GM12878 (cell line): ENCODE data around the gene GPC6. TPM values are rescaled to one million over a fixed set of nuclear protein-coding genes. Genes with fewer than 3 reads are reported as not detected.

ENCODE experiments used
- ATAC-seq: fragments of 200-7000 bp; cut with Tn5 transposase; 3 replicates; pipeline ENCODE4 v1.9.1; 2020; ENCODE audit warnings: mild to moderate bottlenecking, moderate library complexity
- BruUV-seq: library from RNA; stranded (reverse); fragments of 400-500 nt; replicated peaks from 2 replicates; lab custom pipeline; 2021; lab: Mats Ljungman, UMichigan
- CTCF ChIA-PET: fragments of 300-600 bp; sonication (Branson Sonifier 250); formaldehyde crosslinking; extraction: SDS; loops from one replicate; lab custom pipeline; 2021; ENCODE audit warnings: inconsistent platforms; lab: Yijun Ruan, JAX
- POLR2A ChIA-PET: fragments of 350-600 bp; formaldehyde crosslinking; extraction: SDS; loops from one replicate; lab custom pipeline; 2021; ENCODE audit warnings: inconsistent platforms; lab: Charles Lee
- RAD21 ChIA-PET: fragments of 300-600 bp; sonication (Branson Sonifier 250); formaldehyde crosslinking; loops from one replicate; lab custom pipeline; 2023; ENCODE audit warnings: antibody characterized with exemption; ENCODE audit not compliant: unreplicated experiment; lab: Charles Lee
- SMC1A ChIA-PET: fragments of 300-600 bp; sonication (Branson Sonifier 250); formaldehyde crosslinking; loops from one replicate; lab custom pipeline; 2023; ENCODE audit not compliant: unreplicated experiment, uncharacterized antibody; lab: Charles Lee
- DNase-seq: peaks from one replicate; pipeline ENCODE4 v3.0.0-alpha.2; 2011; ENCODE audit warnings: low read depth, low spot score
- FAIRE-seq: peaks from 3 replicates; lab custom pipeline; 2011; peaks lifted over from hg19 to GRCh38; lab: Jason Lieb, UNC
- H2AFZ ChIP-seq: 2 replicates; pipeline ENCODE4 v1.6.0; 2011; ENCODE audit warnings: low read depth, low read length, control low read depth; ENCODE audit not compliant: control insufficient read depth
- H3K27ac ChIP-seq: 2 replicates; pipeline ENCODE4 v1.5.1; 2011; ENCODE audit warnings: control low read depth; ENCODE audit not compliant: control insufficient read depth, insufficient read depth
- H3K27me3 ChIP-seq, 2 experiments: replicated peaks in 1 of 2; 2 replicates each; pipeline versions ENCODE4 v1.6.0 to v1.6.1; 2011; ENCODE audit warnings: low read length in 1 of 2; ENCODE audit not compliant: control insufficient read depth in 2 of 2, insufficient read depth in 2 of 2
- H3K36me3 ChIP-seq, 2 experiments: 2 replicates each; pipeline ENCODE4 v1.5.1; 2011; ENCODE audit warnings: low read length in 1 of 2; ENCODE audit not compliant: control insufficient read depth in 2 of 2, insufficient read depth in 2 of 2
- H3K4me1 ChIP-seq: 2 replicates; pipeline ENCODE4 v1.6.1; 2011; ENCODE audit warnings: mild to moderate bottlenecking, low read length, moderate library complexity, mixed read lengths; ENCODE audit not compliant: control insufficient read depth, insufficient read depth
- H3K4me2 ChIP-seq: 2 replicates; pipeline ENCODE4 v1.6.0; 2011; ENCODE audit warnings: control low read depth; ENCODE audit not compliant: control insufficient read depth, insufficient read depth
- H3K4me3 ChIP-seq: fragments of 200-600 bp; sonication (generic); 2 replicates; pipeline ENCODE4 v1.5.1; 2016
- H3K79me2 ChIP-seq: 2 replicates; pipeline ENCODE4 v1.6.0; 2011; ENCODE audit warnings: low read length; ENCODE audit not compliant: control insufficient read depth, insufficient read depth
- H3K9ac ChIP-seq: 2 replicates; pipeline ENCODE4 v1.8.0; 2011; ENCODE audit warnings: low read length, control low read depth, mixed read lengths; ENCODE audit not compliant: control insufficient read depth, insufficient read depth
- H3K9me3 ChIP-seq: replicated peaks from 3 replicates; pipeline ENCODE4 v1.5.1; 2011; ENCODE audit warnings: mild to moderate bottlenecking, low read length; ENCODE audit not compliant: control insufficient read depth, insufficient read depth
- H4K20me1 ChIP-seq: 2 replicates; pipeline ENCODE4 v1.6.0; 2011; ENCODE audit not compliant: control insufficient read depth, insufficient read depth
- CBFB ChIP-seq: IDR thresholded peaks from 2 replicates; pipeline ENCODE4 v1.6.1; 2016; ENCODE audit warnings: antibody characterized with exemption, low read depth
- RAD51 ChIP-seq: fragments of 450-650 bp; IDR thresholded peaks from 2 replicates; pipeline ENCODE4 v1.6.1; 2016; ENCODE audit warnings: moderate library complexity, mild to moderate bottlenecking, inconsistent platforms
- WGBS: methylation state at CpG from one replicate; pipeline ENCODE4 v1.1.6; 2016; ENCODE audit warnings: low lambda C conversion rate; ENCODE audit not compliant: insufficient replicate concordance, insufficient coverage; ENCODE audit errors: missing lambda C conversion rate; 5-methylcytosine and 5-hydroxymethylcytosine counted together
- in situ Hi-C: fragments of 300-500 bp; cut with MboI; formaldehyde crosslinking; loops from 9 replicates; pipeline ENCODE4 v1.14.3; 2018; ENCODE audit warnings: mixed read lengths
- intact Hi-C: fragments of 100-400 bp; cut with micrococcal nuclease; formaldehyde crosslinking; loops from one replicate; pipeline ENCODE4 v1.14.2; 2022; ENCODE audit not compliant: unreplicated experiment
- polyA plus RNA-seq, 11 experiments: library from polyadenylated mRNA; depleted of rRNA in 4 of 11; unstranded in 6 of 11; stranded (reverse) in 5 of 11; fragments of >200 nt; fragmentation: Nextera tagmentation in 4 of 11; fragmentation: Illumina TruSeq in 1 of 11; extraction: Ambion mirVana in 4 of 11; extraction: Trizol in 1 of 11; gene quantifications; 1 replicate in 1 of 11; 2 replicates in 10 of 11; pipeline versions ENCODE4 v1.2.1 to v1.2.3, GENCODE V29; 2011 to 2016; ENCODE audit warnings: inconsistent platforms in 2 of 11, missing spikeins in 2 of 11, low read depth in 1 of 11
- total RNA-seq, 4 experiments: library from RNA; depleted of rRNA in 3 of 4; stranded (reverse); fragments of >200 nt in 3 of 4; fragmentation: Illumina TruSeq in 1 of 4; extraction: Trizol in 1 of 4; gene quantifications; 2 replicates each; pipeline versions ENCODE4 v1.2.1 to v1.2.3, GENCODE V29; 2013 to 2021
- TF ChIP-seq, protein P1 (sequence below): fragments of 450-650 bp; IDR thresholded peaks from 2 replicates; pipeline ENCODE4 v1.6.1; 2017; ENCODE audit warnings: mild to moderate bottlenecking, moderate library complexity

Gene GPC6
- total and polyA plus RNA-seq, 10 of the 15 experiments (the other 5 are each of a cell fraction or from before 2014, with no cell fraction given) = 0.03 to 0.04 (median 0.03) TPM; not detected in 7

DNA sequence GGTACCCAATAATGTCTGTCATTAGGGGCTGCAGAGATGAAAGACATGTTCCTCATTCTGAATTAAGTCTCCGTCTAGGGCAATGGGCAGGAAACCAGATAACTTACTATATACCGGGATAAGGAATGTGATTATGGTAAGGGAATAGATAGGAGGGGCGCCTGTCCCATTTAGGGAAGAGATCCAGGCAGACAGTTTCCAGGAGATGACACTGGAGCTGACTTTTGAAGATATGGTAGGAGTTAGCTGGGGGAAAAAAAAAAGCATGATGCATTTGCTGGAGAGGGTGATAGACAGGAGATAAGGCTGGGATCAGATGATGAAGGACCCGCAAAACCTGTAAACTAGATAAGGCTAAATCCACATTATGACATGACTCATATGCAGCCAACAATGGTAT, 912.2 kb downstream of the GPC6 start:
- H3K27me3 ChIP-seq = no peaks in the 10 kb centered on the region
- RAD21 ChIA-PET = no interaction called here
- no peak overlapping the region for H3K4me3 ChIP-seq
- ATAC-seq (no peak), DNase-seq (no peak), FAIRE-seq (no peak)
- no TSS peak for BruUV-seq
- H3K36me3 ChIP-seq = no peaks in the 10 kb centered on the region
- no peak overlapping the region for H3K27ac ChIP-seq
- POLR2A ChIA-PET = no interaction called here
- H3K4me2 ChIP-seq = no peak overlapping the region
- TF ChIP-seq CBFB = no peak
- no peak for TF ChIP-seq RAD51
- TF ChIP-seq, protein P1, sequence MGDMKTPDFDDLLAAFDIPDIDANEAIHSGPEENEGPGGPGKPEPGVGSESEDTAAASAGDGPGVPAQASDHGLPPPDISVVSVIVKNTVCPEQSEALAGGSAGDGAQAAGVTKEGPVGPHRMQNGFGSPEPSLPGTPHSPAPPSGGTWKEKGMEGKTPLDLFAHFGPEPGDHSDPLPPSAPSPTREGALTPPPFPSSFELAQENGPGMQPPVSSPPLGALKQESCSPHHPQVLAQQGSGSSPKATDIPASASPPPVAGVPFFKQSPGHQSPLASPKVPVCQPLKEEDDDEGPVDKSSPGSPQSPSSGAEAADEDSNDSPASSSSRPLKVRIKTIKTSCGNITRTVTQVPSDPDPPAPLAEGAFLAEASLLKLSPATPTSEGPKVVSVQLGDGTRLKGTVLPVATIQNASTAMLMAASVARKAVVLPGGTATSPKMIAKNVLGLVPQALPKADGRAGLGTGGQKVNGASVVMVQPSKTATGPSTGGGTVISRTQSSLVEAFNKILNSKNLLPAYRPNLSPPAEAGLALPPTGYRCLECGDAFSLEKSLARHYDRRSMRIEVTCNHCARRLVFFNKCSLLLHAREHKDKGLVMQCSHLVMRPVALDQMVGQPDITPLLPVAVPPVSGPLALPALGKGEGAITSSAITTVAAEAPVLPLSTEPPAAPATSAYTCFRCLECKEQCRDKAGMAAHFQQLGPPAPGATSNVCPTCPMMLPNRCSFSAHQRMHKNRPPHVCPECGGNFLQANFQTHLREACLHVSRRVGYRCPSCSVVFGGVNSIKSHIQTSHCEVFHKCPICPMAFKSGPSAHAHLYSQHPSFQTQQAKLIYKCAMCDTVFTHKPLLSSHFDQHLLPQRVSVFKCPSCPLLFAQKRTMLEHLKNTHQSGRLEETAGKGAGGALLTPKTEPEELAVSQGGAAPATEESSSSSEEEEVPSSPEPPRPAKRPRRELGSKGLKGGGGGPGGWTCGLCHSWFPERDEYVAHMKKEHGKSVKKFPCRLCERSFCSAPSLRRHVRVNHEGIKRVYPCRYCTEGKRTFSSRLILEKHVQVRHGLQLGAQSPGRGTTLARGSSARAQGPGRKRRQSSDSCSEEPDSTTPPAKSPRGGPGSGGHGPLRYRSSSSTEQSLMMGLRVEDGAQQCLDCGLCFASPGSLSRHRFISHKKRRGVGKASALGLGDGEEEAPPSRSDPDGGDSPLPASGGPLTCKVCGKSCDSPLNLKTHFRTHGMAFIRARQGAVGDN = no peak
- SMC1A ChIA-PET = no interaction called here
- no peaks in the 10 kb centered on the region for H3K4me1 ChIP-seq
- no peaks in the 10 kb centered on the region for H4K20me1 ChIP-seq
- CTCF ChIA-PET = no interaction called here
- WGBS = 52% methylated on average over 4 of the region's 4 CpGs
- H2AFZ ChIP-seq = no peak overlapping the region
- no peaks in the 10 kb centered on the region for H3K79me2 ChIP-seq
- H3K9me3 ChIP-seq = no peaks in the 10 kb centered on the region
- in situ Hi-C loops (no loop called here), intact Hi-C loops (no loop called here)
- no peak overlapping the region for H3K9ac ChIP-seq
